ENCODE results near the gene TSPYL2. TPM values are rescaled to one million over a fixed set of nuclear protein-coding genes. Genes with fewer than 3 reads are reported as not detected.

Gene TSPYL2
- total RNA-seq, 1 donor, result 15.9 TPM

GRCh38 chrX:53125506-53125905 lies 43.3 kb downstream of the TSPYL2 start:
- peak; percentile 6 for DNase-seq (ENCODE audit: insufficient read length, low spot score, missing footprints)
- Histone ChIP-seq H3K36me3 (ENCODE audit: insufficient read depth, low read length) (no peaks in the 10 kb centered on the region), H4K20me1 (ENCODE audit: insufficient read depth, low read length) (no peaks in the 10 kb centered on the region), H3K4me3 (ENCODE audit: insufficient read depth, low read length) (no peak overlapping the region), H3K27me3 (ENCODE audit: insufficient read depth, low read length) (peaks cover 5% of the 10 kb centered on the region), H3K9me3 (ENCODE audit: low read depth, low read length) (no peaks in the 10 kb centered on the region), H3K79me2 (ENCODE audit: insufficient read depth, low read length) (peaks cover 6% of the 10 kb centered on the region), H2AFZ (ENCODE audit: low read length) (no peak overlapping the region), H3K4me2 (ENCODE audit: insufficient read depth, low read length) (no peak overlapping the region), H3K4me1 (ENCODE audit: insufficient read depth, low read length) (peaks cover 7% of the 10 kb centered on the region), H3K27ac (ENCODE audit: low read depth, low read length) (no peak overlapping the region)
- no peak for TF ChIP-seq CTCF (IDR thresholded peaks at IDR 0.05; ENCODE audit: extremely low read depth, low read depth, low read length)

- H3K27ac ChIP-seq (ENCODE audit: low read depth, low read length), result no peak overlapping the region
- no peak overlapping the region for H3K4me2 ChIP-seq (ENCODE audit: insufficient read depth, low read length)
- peaks cover 6% of the 10 kb centered on the region for H3K79me2 ChIP-seq (ENCODE audit: insufficient read depth, low read length)
- no peaks in the 10 kb centered on the region for H4K20me1 ChIP-seq (ENCODE audit: insufficient read depth, low read length)
- H3K27me3 ChIP-seq (ENCODE audit: insufficient read depth, low read length), result peaks cover 10% of the 10 kb centered on the region
- H3K9me3 ChIP-seq (ENCODE audit: low read depth, low read length), result no peaks in the 10 kb centered on the region
- no peak overlapping the region for H2AFZ ChIP-seq (ENCODE audit: low read length)
- no peak for DNase-seq (ENCODE audit: insufficient read length, low spot score, missing footprints)
- H3K4me1 ChIP-seq (ENCODE audit: insufficient read depth, low read length), result peaks cover 7% of the 10 kb centered on the region
- H3K36me3 ChIP-seq (ENCODE audit: insufficient read depth, low read length), result no peaks in the 10 kb centered on the region
- H3K4me3 ChIP-seq (ENCODE audit: insufficient read depth, low read length), result no peak overlapping the region
- no peak for TF ChIP-seq CTCF (IDR thresholded peaks at IDR 0.05; ENCODE audit: extremely low read depth, low read depth, low read length)
Measured at GRCh38 chrX:53126377-53126776, 44.2 kb downstream of the TSPYL2 start.

- H2AFZ ChIP-seq (ENCODE audit: low read length), result peak overlapping the region; percentile 66
- peaks cover 7% of the 10 kb centered on the region for H3K4me1 ChIP-seq (ENCODE audit: insufficient read depth, low read length)
- H3K4me3 ChIP-seq (ENCODE audit: insufficient read depth, low read length), result no peak overlapping the region
- DNase-seq (ENCODE audit: insufficient read length, low spot score, missing footprints), result peak; percentile 3
- peak overlapping the region; percentile 57 for H3K4me2 ChIP-seq (ENCODE audit: insufficient read depth, low read length)
- peaks cover 6% of the 10 kb centered on the region for H3K79me2 ChIP-seq (ENCODE audit: insufficient read depth, low read length)
- peaks cover 11% of the 10 kb centered on the region for H3K27me3 ChIP-seq (ENCODE audit: insufficient read depth, low read length)
- no peak for TF ChIP-seq CTCF (IDR thresholded peaks at IDR 0.05; ENCODE audit: extremely low read depth, low read depth, low read length)
- peak overlapping the region; percentile 61 for H3K27ac ChIP-seq (ENCODE audit: low read depth, low read length)
- H3K36me3 ChIP-seq (ENCODE audit: insufficient read depth, low read length), result no peaks in the 10 kb centered on the region
- no peaks in the 10 kb centered on the region for H3K9me3 ChIP-seq (ENCODE audit: low read depth, low read length)
- H4K20me1 ChIP-seq (ENCODE audit: insufficient read depth, low read length), result no peaks in the 10 kb centered on the region
Measured at GRCh38 chrX:53128097-53128749, 46.1 kb downstream of the TSPYL2 start.

GRCh38 chrX:53133400-53133799 lies 51.2 kb downstream of the TSPYL2 start:
- Histone ChIP-seq H2AFZ (ENCODE audit: low read length) (no peak overlapping the region), H3K4me1 (ENCODE audit: insufficient read depth, low read length) (no peaks in the 10 kb centered on the region), H3K9me3 (ENCODE audit: low read depth, low read length) (no peaks in the 10 kb centered on the region), H3K36me3 (ENCODE audit: insufficient read depth, low read length) (no peaks in the 10 kb centered on the region), H4K20me1 (ENCODE audit: insufficient read depth, low read length) (no peaks in the 10 kb centered on the region), H3K27me3 (ENCODE audit: insufficient read depth, low read length) (peaks cover 6% of the 10 kb centered on the region), H3K4me2 (ENCODE audit: insufficient read depth, low read length) (no peak overlapping the region), H3K27ac (ENCODE audit: low read depth, low read length) (no peak overlapping the region), H3K79me2 (ENCODE audit: insufficient read depth, low read length) (no peaks in the 10 kb centered on the region), H3K4me3 (ENCODE audit: insufficient read depth, low read length) (no peak overlapping the region)
- DNase-seq (ENCODE audit: insufficient read length, low spot score, missing footprints), result peak; percentile 18
- TF ChIP-seq CTCF (IDR thresholded peaks at IDR 0.05; ENCODE audit: extremely low read depth, low read depth, low read length), result no peak
